Sigmoid colon (tissue), 7 donors: Measurements from ENCODE around the gene LRRK2. TPM values are rescaled to one million over a fixed set of nuclear protein-coding genes. Genes with fewer than 3 reads are reported as not detected.
A peak's percentile ranks its signal among the peaks of the same experiment; 100 is the strongest.

Source experiments
- DNase-seq: peaks from one replicate; pipeline ENCODE4 v3.0.0-alpha.2; 2019
- H3K27ac ChIP-seq, 4 donors: fragments of 200-600 bp; sonication (generic); one replicate each; pipeline ENCODE4 v1.5.1; 2016 to 2019; ENCODE audit warnings: mild to moderate bottlenecking in 1 of 4
- H3K27me3 ChIP-seq, 3 donors: fragments of 200-600 bp; sonication (generic); one replicate each; pipeline ENCODE4 v1.5.1; 2019; ENCODE audit warnings: mild to moderate bottlenecking in 1 of 3
- H3K36me3 ChIP-seq, 4 donors: fragments of 200-600 bp; sonication (generic); one replicate each; pipeline ENCODE4 v1.5.1; 2016 to 2019
- H3K4me1 ChIP-seq, 4 donors: fragments of 200-600 bp; sonication (generic); one replicate each; pipeline ENCODE4 v1.5.1; 2017 to 2019
- H3K4me3 ChIP-seq, 4 donors: fragments of 200-600 bp; sonication (generic); one replicate each; pipeline ENCODE4 v1.5.1; 2017 to 2019; ENCODE audit warnings: mild to moderate bottlenecking in 2 of 4, moderate library complexity in 1 of 4
- H3K9me3 ChIP-seq, 4 donors: fragments of 200-600 bp in 3 of 4; sonication (generic) in 3 of 4; one replicate each; pipeline versions ENCODE4 v1.5.1 to v1.6.1; 2013 to 2019
- CTCF ChIP-seq, 4 experiments: fragments of 450-650 bp in 3 of 4; fragments of 200-600 bp in 1 of 4; IDR thresholded peaks; one replicate each; pipeline ENCODE4 v1.5.1; 2016 to 2019; ENCODE audit warnings: antibody characterized with exemption in 4 of 4, mild to moderate bottlenecking in 3 of 4, moderate library complexity in 2 of 4
- EP300 ChIP-seq, 4 donors: sonication (generic); formaldehyde crosslinking; IDR thresholded peaks; one replicate each; pipeline ENCODE4 v1.6.1; 2017; ENCODE audit warnings: antibody characterized with exemption in 4 of 4
- POLR2A ChIP-seq, 2 donors: fragments of 450-650 bp; IDR thresholded peaks; one replicate each; pipeline ENCODE4 v1.6.1; 2016; ENCODE audit warnings: antibody characterized with exemption in 2 of 2, mild to moderate bottlenecking in 2 of 2, moderate library complexity in 2 of 2
- POLR2AphosphoS5 ChIP-seq, 4 donors: sonication (generic); formaldehyde crosslinking; IDR thresholded peaks; one replicate each; pipeline ENCODE4 v1.6.1; 2017; ENCODE audit warnings: antibody characterized with exemption in 4 of 4
- WGBS, 2 donors: extraction: QIAGEN DNeasy Blood & Tissue Kit; methylation state at CpG; one replicate each; pipeline ENCODE4 v1.1.7; 2013; 5-methylcytosine and 5-hydroxymethylcytosine counted together
- intact Hi-C: fragments of 100-400 bp; cut with DNase I; formaldehyde crosslinking; loops from one replicate; pipeline ENCODE4 v1.15.1; 2023
- polyA plus RNA-seq, 3 donors: library from polyadenylated mRNA; stranded (reverse); fragments of 200-250 nt; gene quantifications; one replicate each; pipeline ENCODE4 v1.2.3, GENCODE V29; 2013
- total RNA-seq, 4 donors: library from RNA; depleted of rRNA; stranded (reverse); fragments of >200 nt; gene quantifications; one replicate each; pipeline ENCODE4 v1.1.0, GENCODE V29; 2016
- donor health status: healthy with polysubstance abuse.
- donor health status: Bipolar disorder and iron deficiency.
- donor health status: healthy.

Gene LRRK2
- total and polyA plus RNA-seq, 7 donors: 0.92 to 29.9 (median 18.7) TPM

GRCh38 chr12:40258371-40258770 is 33.6 kb downstream of the LRRK2 start:
- H3K4me3 ChIP-seq: no peak overlapping the region
- no peaks in the 10 kb centered on the region for H3K9me3 ChIP-seq
- intact Hi-C loops: no loop called here
- no peaks in the 10 kb centered on the region for H3K4me1 ChIP-seq
- no peaks in the 10 kb centered on the region for H3K27me3 ChIP-seq
- WGBS, 2 donors: 80 to 84% methylated on average over 7 of the region's 7 CpGs
- H3K36me3 ChIP-seq: peaks cover 0 to 25% (median 0%) of the 10 kb centered on the region in 4 donors
- DNase-seq: no peak
- TF ChIP-seq EP300 (IDR thresholded peaks at IDR 0.05) (no peak), POLR2AphosphoS5 (IDR thresholded peaks at IDR 0.05) (no peak), CTCF (IDR thresholded peaks at IDR 0.05) (no peak), POLR2A (IDR thresholded peaks at IDR 0.05) (no peak)
- H3K27ac ChIP-seq: no peak overlapping the region

GRCh38 chr12:40261937-40262336 is 37.1 kb downstream of the LRRK2 start:
- peaks cover 0 to 4% (median 0%) of the 10 kb centered on the region in 4 donors for H3K9me3 ChIP-seq
- H3K36me3 ChIP-seq: peaks cover 0 to 27% (median 0%) of the 10 kb centered on the region in 4 donors
- intact Hi-C loops: no loop called here
- no peaks in the 10 kb centered on the region for H3K27me3 ChIP-seq
- H3K4me1 ChIP-seq: no peaks in the 10 kb centered on the region
- DNase-seq: no peak
- no peak overlapping the region for H3K4me3 ChIP-seq
- no peak overlapping the region for H3K27ac ChIP-seq
- TF ChIP-seq POLR2A (IDR thresholded peaks at IDR 0.05) (no peak), EP300 (IDR thresholded peaks at IDR 0.05) (no peak), POLR2AphosphoS5 (IDR thresholded peaks at IDR 0.05) (no peak), CTCF (IDR thresholded peaks at IDR 0.05) (no peak)

GRCh38 chr12:40262657-40263056 is 37.9 kb downstream of the LRRK2 start:
- H3K27ac ChIP-seq: no peak overlapping the region
- peaks cover 0 to 27% (median 0%) of the 10 kb centered on the region in 4 donors for H3K36me3 ChIP-seq
- TF ChIP-seq CTCF (IDR thresholded peaks at IDR 0.05): no peak
- TF ChIP-seq POLR2AphosphoS5 (IDR thresholded peaks at IDR 0.05): no peak
- H3K9me3 ChIP-seq: peaks cover 0 to 4% (median 0%) of the 10 kb centered on the region in 4 donors
- H3K4me1 ChIP-seq: peaks cover 0 to 5% (median 2%) of the 10 kb centered on the region in 4 donors
- no peaks in the 10 kb centered on the region for H3K27me3 ChIP-seq
- intact Hi-C loops: no loop called here
- 48 to 64% methylated on average over 1 of the region's 1 CpG for WGBS, 2 donors
- DNase-seq: no peak
- H3K4me3 ChIP-seq: no peak overlapping the region

GRCh38 chr12:40263616-40264409 is 39.0 kb downstream of the LRRK2 start:
- WGBS, 2 donors: 59 to 65% methylated on average over 4 of the region's 4 CpGs
- Histone ChIP-seq H3K27ac (peak overlapping the region in 1 of 4 donors; percentile 6), H3K9me3 (peaks cover 0 to 4% (median 0%) of the 10 kb centered on the region in 4 donors)

GRCh38 chr12:40271981-40272664 is 47.3 kb downstream of the LRRK2 start:
- no peak for DNase-seq
- peaks cover 0 to 10% (median 4%) of the 10 kb centered on the region in 4 donors for H3K4me1 ChIP-seq
- intact Hi-C loops: no loop called here
- H3K27me3 ChIP-seq: no peaks in the 10 kb centered on the region
- H3K4me3 ChIP-seq: no peak overlapping the region
- H3K36me3 ChIP-seq: peaks cover 0 to 10% (median 4%) of the 10 kb centered on the region in 4 donors
- TF ChIP-seq CTCF (IDR thresholded peaks at IDR 0.05) (no peak), POLR2AphosphoS5 (IDR thresholded peaks at IDR 0.05) (no peak), POLR2A (IDR thresholded peaks at IDR 0.05) (no peak), EP300 (IDR thresholded peaks at IDR 0.05) (no peak)
- WGBS, 2 donors: 52 to 82% methylated on average over 6 of the region's 6 CpGs
- H3K9me3 ChIP-seq: peaks cover 0 to 3% (median 0%) of the 10 kb centered on the region in 4 donors
- no peak overlapping the region for H3K27ac ChIP-seq

More at GRCh38 chr12:40263616-40264409, 39.0 kb downstream of the LRRK2 start:
- Histone ChIP-seq H3K4me1 (peaks cover 0 to 10% (median 4%) of the 10 kb centered on the region in 4 donors), H3K36me3 (peaks cover 0 to 27% (median 0%) of the 10 kb centered on the region in 4 donors), H3K27me3 (no peaks in the 10 kb centered on the region), H3K4me3 (no peak overlapping the region)
- TF ChIP-seq POLR2A (IDR thresholded peaks at IDR 0.05): no peak
- TF ChIP-seq POLR2AphosphoS5 (IDR thresholded peaks at IDR 0.05): no peak
- intact Hi-C loops: no loop called here
- DNase-seq: no peak
